Prostate gland (tissue), 2 donors: ENCODE data around the gene NLRC5.

ENCODE experiments used
- POLR2A ChIP-seq: fragments of 450-650 bp; IDR thresholded peaks from one replicate; pipeline ENCODE4 v1.6.1; 2016; ENCODE audit warnings: antibody characterized with exemption, mild to moderate bottlenecking
- TF ChIP-seq, protein P1 (sequence below), 4 experiments: fragments of 200-600 bp in 2 of 4; fragments of 450-650 bp in 2 of 4; sonication (generic) in 2 of 4; IDR thresholded peaks; 1 replicate in 3 of 4; 2 replicates in 1 of 4; pipeline ENCODE4 v1.5.1; 2016 to 2019; ENCODE audit warnings: antibody characterized with exemption in 4 of 4, mild to moderate bottlenecking in 2 of 4, moderate library complexity in 2 of 4

DNA sequence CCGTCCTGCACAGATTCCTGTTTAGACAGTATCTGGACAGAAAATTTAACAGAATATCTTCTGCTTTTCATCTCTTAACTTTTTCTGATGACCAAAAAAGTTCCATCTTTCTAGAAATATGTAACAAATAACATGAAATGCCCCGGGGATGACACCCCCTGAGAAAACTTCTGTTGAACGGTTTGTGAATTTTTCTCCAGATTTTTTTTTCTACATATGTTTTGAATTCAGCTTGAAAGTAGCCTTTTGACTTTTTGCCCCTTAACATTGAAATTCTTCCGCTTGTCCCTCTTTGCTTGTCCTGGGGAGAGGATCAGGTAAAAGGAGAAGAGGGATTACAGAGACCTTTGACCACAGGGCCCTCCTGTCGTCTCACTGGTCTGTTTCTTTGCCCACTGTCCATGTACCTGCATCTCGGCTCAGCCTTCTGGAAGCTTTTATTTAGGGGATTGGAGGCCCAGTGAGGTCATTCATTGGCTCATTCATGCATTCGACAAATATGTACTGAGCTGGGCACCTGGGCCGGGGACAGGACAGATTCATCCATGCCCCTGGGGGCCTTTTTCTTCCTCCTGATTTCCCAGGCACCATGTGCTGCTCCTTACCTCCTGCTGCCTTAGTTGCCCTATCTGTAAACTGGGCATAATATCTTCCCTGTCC, 83.4 kb downstream of the NLRC5 start:
- TF ChIP-seq, protein P1, sequence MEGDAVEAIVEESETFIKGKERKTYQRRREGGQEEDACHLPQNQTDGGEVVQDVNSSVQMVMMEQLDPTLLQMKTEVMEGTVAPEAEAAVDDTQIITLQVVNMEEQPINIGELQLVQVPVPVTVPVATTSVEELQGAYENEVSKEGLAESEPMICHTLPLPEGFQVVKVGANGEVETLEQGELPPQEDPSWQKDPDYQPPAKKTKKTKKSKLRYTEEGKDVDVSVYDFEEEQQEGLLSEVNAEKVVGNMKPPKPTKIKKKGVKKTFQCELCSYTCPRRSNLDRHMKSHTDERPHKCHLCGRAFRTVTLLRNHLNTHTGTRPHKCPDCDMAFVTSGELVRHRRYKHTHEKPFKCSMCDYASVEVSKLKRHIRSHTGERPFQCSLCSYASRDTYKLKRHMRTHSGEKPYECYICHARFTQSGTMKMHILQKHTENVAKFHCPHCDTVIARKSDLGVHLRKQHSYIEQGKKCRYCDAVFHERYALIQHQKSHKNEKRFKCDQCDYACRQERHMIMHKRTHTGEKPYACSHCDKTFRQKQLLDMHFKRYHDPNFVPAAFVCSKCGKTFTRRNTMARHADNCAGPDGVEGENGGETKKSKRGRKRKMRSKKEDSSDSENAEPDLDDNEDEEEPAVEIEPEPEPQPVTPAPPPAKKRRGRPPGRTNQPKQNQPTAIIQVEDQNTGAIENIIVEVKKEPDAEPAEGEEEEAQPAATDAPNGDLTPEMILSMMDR (IDR thresholded peaks at IDR 0.05), result no peak
- no peak for TF ChIP-seq POLR2A
